ENCODE results near the gene COMT.
A peak's percentile ranks its signal among the peaks of the same experiment; 100 is the strongest.

Gene COMT

GRCh38 chr22:19909350-19910179, 32.0 kb upstream of the COMT start:
- CTCF ChIA-PET: interaction anchor here (0.6 to 2.4 kb wide), 19 partner anchors 8 to 191 kb away, joined by 3 to 37 read pairs (median 4); no protein-coding TSS in a partner anchor
- POLR2A ChIA-PET: no interaction called here

GRCh38 chr22:19910180-19910744, 31.3 kb upstream of the COMT start:
- ChIA-PET CTCF (interaction anchor here (0.6 to 2.4 kb wide), 19 partner anchors 8 to 192 kb away, joined by 3 to 37 read pairs (median 4); no protein-coding TSS in a partner anchor), POLR2A (no interaction called here)
- no peak for TF ChIP-seq ZNF384 (IDR thresholded peaks at IDR 0.05)
- TF ChIP-seq FOXA1 (IDR thresholded peaks at IDR 0.05): no peak
- TF ChIP-seq SP1 (IDR thresholded peaks at IDR 0.05): no peak
- TF ChIP-seq TARDBP (IDR thresholded peaks at IDR 0.05): no peak
- TF ChIP-seq BHLHE40 (IDR thresholded peaks at IDR 0.05; ENCODE audit: borderline replicate concordance): no peak
- TF ChIP-seq CTBP1 (IDR thresholded peaks at IDR 0.05; ENCODE audit: borderline replicate concordance): no peak
- no peak for DNase-seq (ENCODE audit: extremely low spot score)

More at GRCh38 chr22:19909350-19910179, 32.0 kb upstream of the COMT start:
- TF ChIP-seq FOXM1 (IDR thresholded peaks at IDR 0.05; ENCODE audit: borderline replicate concordance) (no peak), BHLHE40 (IDR thresholded peaks at IDR 0.05; ENCODE audit: borderline replicate concordance) (no peak), FOXK2 (IDR thresholded peaks at IDR 0.05) (no peak)
- peak; percentile 92 for DNase-seq (ENCODE audit: extremely low spot score)

- ChIA-PET POLR2A (interaction anchor here (1.2 kb wide), 1 partner anchor 181 kb away, joined by 3 read pairs; no protein-coding TSS in a partner anchor), CTCF (interaction anchor here (0.6 to 2.4 kb wide), 3 partner anchors 145 to 395 kb away, joined by 3 to 37 read pairs (median 4); no protein-coding TSS in a partner anchor)
- no peak for DNase-seq (ENCODE audit: extremely low spot score)
- TF ChIP-seq PKNOX1 (IDR thresholded peaks at IDR 0.05) (no peak), ARNT (IDR thresholded peaks at IDR 0.05) (no peak), FOXA1 (IDR thresholded peaks at IDR 0.05) (no peak), FOXM1 (IDR thresholded peaks at IDR 0.05; ENCODE audit: borderline replicate concordance) (no peak), LEF1 (IDR thresholded peaks at IDR 0.05; ENCODE audit: borderline replicate concordance) (no peak), TARDBP (IDR thresholded peaks at IDR 0.05) (no peak), SP1 (IDR thresholded peaks at IDR 0.05) (no peak), NFRKB (IDR thresholded peaks at IDR 0.05) (no peak), HDGF (IDR thresholded peaks at IDR 0.05; ENCODE audit: borderline replicate concordance) (no peak), FOXK2 (IDR thresholded peaks at IDR 0.05) (no peak), BHLHE40 (IDR thresholded peaks at IDR 0.05; ENCODE audit: borderline replicate concordance) (no peak), ZNF384 (IDR thresholded peaks at IDR 0.05) (no peak), L3MBTL2 (conservative IDR thresholded peaks at IDR 0.05) (no peak)
These were observed 29.9 kb upstream of the COMT start for GRCh38 chr22:19911540-19912270.

- TF ChIP-seq NFRKB (IDR thresholded peaks at IDR 0.05) (no peak), FOXM1 (IDR thresholded peaks at IDR 0.05; ENCODE audit: borderline replicate concordance) (no peak), ZNF384 (IDR thresholded peaks at IDR 0.05) (no peak), CTBP1 (IDR thresholded peaks at IDR 0.05; ENCODE audit: borderline replicate concordance) (no peak), FOXA1 (IDR thresholded peaks at IDR 0.05) (no peak)
- DNase-seq (ENCODE audit: extremely low spot score): no peak
- POLR2A ChIA-PET: no interaction called here
- CTCF ChIA-PET: interaction anchor here (1.3 to 2.5 kb wide), 3 partner anchors 41 to 182 kb away, joined by 5 to 37 read pairs (median 13); no protein-coding TSS in a partner anchor
These were observed 29.1 kb upstream of the COMT start for GRCh38 chr22:19912271-19912999.

- ChIA-PET CTCF (interaction anchor here (0.5 to 2.5 kb wide), 3 partner anchors 12 to 183 kb away, joined by 3 to 13 read pairs (median 5); no protein-coding TSS in a partner anchor), POLR2A (no interaction called here)
- no peak for TF ChIP-seq L3MBTL2 (conservative IDR thresholded peaks at IDR 0.05)
- no peak for TF ChIP-seq FOXM1 (IDR thresholded peaks at IDR 0.05; ENCODE audit: borderline replicate concordance)
- no peak for TF ChIP-seq BHLHE40 (IDR thresholded peaks at IDR 0.05; ENCODE audit: borderline replicate concordance)
- no peak for TF ChIP-seq NFRKB (IDR thresholded peaks at IDR 0.05)
- no peak for TF ChIP-seq FOXK2 (IDR thresholded peaks at IDR 0.05)
- TF ChIP-seq PKNOX1 (IDR thresholded peaks at IDR 0.05): no peak
- no peak for TF ChIP-seq ARNT (IDR thresholded peaks at IDR 0.05)
- TF ChIP-seq CTBP1 (IDR thresholded peaks at IDR 0.05; ENCODE audit: borderline replicate concordance): no peak
- DNase-seq (ENCODE audit: extremely low spot score): no peak
These were observed 28.1 kb upstream of the COMT start for GRCh38 chr22:19913337-19913936.

Data from HEK293T (cell line).